Panc1 (cell line): Measurements from ENCODE around the gene GPR148. TPM values are rescaled to one million over a fixed set of nuclear protein-coding genes. Genes with fewer than 3 reads are reported as not detected.

Source experiments
- ATAC-seq: fragments of 200-7000 bp; cut with Tn5 transposase; 2 replicates; pipeline ENCODE4 v1.9.1; 2020; ENCODE audit warnings: mild to moderate bottlenecking, moderate library complexity
- BruUV-seq: library from RNA; stranded (reverse); fragments of 400-500 nt; replicated peaks from 2 replicates; lab custom pipeline; 2021; lab: Mats Ljungman, UMichigan
- CTCF ChIA-PET: fragments of 300-600 bp; sonication (Branson Sonifier 250); formaldehyde crosslinking; loops from one replicate; lab custom pipeline; 2022; ENCODE audit warnings: antibody characterized with exemption; lab: Charles Lee
- POLR2A ChIA-PET: fragments of 300-600 bp; sonication (Branson Sonifier 250); formaldehyde crosslinking; loops from one replicate; lab custom pipeline; 2022; ENCODE audit warnings: antibody characterized with exemption; lab: Charles Lee
- DNase-seq: peaks from one replicate; pipeline ENCODE4 v3.0.0-alpha.2; 2010; ENCODE audit warnings: low read depth, low spot score
- H3K27ac ChIP-seq: 2 replicates; pipeline ENCODE4 v1.5.1; 2011; ENCODE audit warnings: mild to moderate bottlenecking, low read length, inconsistent platforms
- H3K27me3 ChIP-seq: fragments of 200-500 bp; sonication (Bioruptor generic); 2 replicates; pipeline ENCODE4 v1.6.0; 2014; ENCODE audit warnings: low read length, inconsistent platforms; ENCODE audit not compliant: control insufficient read depth, insufficient read depth
- H3K36me3 ChIP-seq: fragments of 200-500 bp; sonication (Bioruptor generic); 2 replicates; pipeline ENCODE4 v1.5.1; 2014; ENCODE audit warnings: inconsistent platforms, mild to moderate bottlenecking, low read length, moderate library complexity; ENCODE audit not compliant: control insufficient read depth, insufficient read depth
- H3K4me1 ChIP-seq: 2 replicates; pipeline ENCODE4 v1.5.1; 2011; ENCODE audit warnings: inconsistent platforms, mild to moderate bottlenecking, low read length, moderate library complexity; ENCODE audit not compliant: control insufficient read depth, insufficient read depth
- H3K4me3 ChIP-seq, 2 experiments: 2 replicates each; pipeline ENCODE4 v1.5.1; 2011 to 2012; ENCODE audit warnings: low read depth in 2 of 2, low read length in 2 of 2, mild to moderate bottlenecking in 2 of 2, inconsistent platforms in 1 of 2, moderate library complexity in 1 of 2
- H3K9me3 ChIP-seq: fragments of 200-500 bp; sonication (Bioruptor generic); 2 replicates; pipeline ENCODE4 v1.5.1; 2014; ENCODE audit warnings: low read depth, mild to moderate bottlenecking, inconsistent platforms, low read length, moderate library complexity; ENCODE audit not compliant: control insufficient read depth, insufficient read depth
- POLR2AphosphoS5 ChIP-seq: IDR thresholded peaks from 2 replicates; pipeline ENCODE4 v1.6.1; 2012; ENCODE audit warnings: mild to moderate bottlenecking, low read depth, low read length, moderate library complexity
- SIN3A ChIP-seq: IDR thresholded peaks from 2 replicates; pipeline ENCODE4 v1.6.1; 2012; ENCODE audit warnings: low read depth, mild to moderate bottlenecking, low read length, moderate library complexity, borderline replicate concordance; ENCODE audit not compliant: insufficient read depth
- TCF7L2 ChIP-seq: IDR thresholded peaks from 2 replicates; pipeline ENCODE4 v1.6.1; 2011; ENCODE audit warnings: mild to moderate bottlenecking, low read depth, low read length, inconsistent platforms
- in situ Hi-C: cut with HindIII; loops from 2 replicates; pipeline ENCODE4 v1.10.0; 2016; ENCODE audit warnings: low sequenced_read_pairs, low pct_unique_long_range_greater_than_20kb
- intact Hi-C: fragments of 100-400 bp; cut with micrococcal nuclease; formaldehyde crosslinking; loops from one replicate; pipeline ENCODE4 v1.10.0; 2022; ENCODE audit not compliant: unreplicated experiment
- total RNA-seq: library from RNA; stranded (reverse); gene quantifications from one replicate; pipeline ENCODE4 v1.2.1, GENCODE V29; 2021; ENCODE audit not compliant: unreplicated experiment
- TF ChIP-seq, protein P1 (sequence below): fragments of 450-650 bp; IDR thresholded peaks from 2 replicates; pipeline ENCODE4 v1.5.1; 2017; ENCODE audit warnings: mild to moderate bottlenecking
- TF ChIP-seq, protein P2 (sequence below), 2 experiments: IDR thresholded peaks; 2 replicates each; pipeline ENCODE4 v1.6.1; 2011 to 2012; ENCODE audit warnings: low read depth in 2 of 2, control low read depth in 1 of 2, low read length in 1 of 2, mild to moderate bottlenecking in 1 of 2, moderate library complexity in 1 of 2; ENCODE audit not compliant: insufficient read depth in 1 of 2

Gene GPR148
- total RNA-seq, 1 experiment from 2014 or later = not detected

DNA sequence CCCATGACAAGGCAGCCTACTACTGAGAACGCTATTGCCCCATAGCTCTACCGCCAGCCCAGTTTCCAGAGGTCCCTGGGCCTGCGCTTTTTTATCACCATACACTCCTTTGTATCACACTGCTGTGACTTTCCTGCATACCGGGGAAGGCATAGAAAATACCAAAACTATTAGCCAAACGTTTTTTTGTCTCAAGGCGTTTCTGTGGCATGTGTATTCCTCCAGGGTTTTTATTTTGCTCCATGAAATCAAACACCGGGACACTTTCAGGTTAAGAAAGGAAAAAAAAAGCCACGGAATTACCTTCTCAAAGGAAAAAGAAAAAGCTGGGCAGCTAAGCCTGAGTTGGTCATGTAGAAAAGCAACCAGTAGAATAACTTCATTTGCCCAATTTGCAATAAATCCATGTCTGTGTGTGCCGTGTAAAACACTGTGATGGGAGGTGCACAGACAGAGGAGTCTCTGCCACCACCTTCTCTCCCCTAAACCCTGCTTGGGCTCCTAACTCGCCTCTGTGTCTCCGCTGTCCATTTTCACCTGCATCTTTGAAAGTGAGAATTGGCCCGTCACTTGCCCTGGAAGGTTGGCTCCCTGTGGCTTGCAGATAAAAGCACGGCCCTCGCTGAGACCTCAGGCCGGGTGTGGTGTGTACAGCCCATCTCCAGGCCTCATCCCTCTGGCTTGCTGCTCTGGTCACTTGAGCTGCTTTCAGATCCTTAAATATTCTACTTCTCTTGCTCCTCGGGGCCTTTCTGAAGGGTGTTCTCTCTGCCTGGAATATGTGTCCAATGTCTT is 28.2 kb downstream of the GPR148 start:
- H3K4me3 ChIP-seq = no peak overlapping the region
- no peaks in the 10 kb centered on the region for H3K9me3 ChIP-seq
- no peaks in the 10 kb centered on the region; the same call in 1 of the 2 replicates for H3K36me3 ChIP-seq
- no peaks in the 10 kb centered on the region for H3K4me1 ChIP-seq
- POLR2A ChIA-PET = no interaction called here
- TF ChIP-seq, protein P1, sequence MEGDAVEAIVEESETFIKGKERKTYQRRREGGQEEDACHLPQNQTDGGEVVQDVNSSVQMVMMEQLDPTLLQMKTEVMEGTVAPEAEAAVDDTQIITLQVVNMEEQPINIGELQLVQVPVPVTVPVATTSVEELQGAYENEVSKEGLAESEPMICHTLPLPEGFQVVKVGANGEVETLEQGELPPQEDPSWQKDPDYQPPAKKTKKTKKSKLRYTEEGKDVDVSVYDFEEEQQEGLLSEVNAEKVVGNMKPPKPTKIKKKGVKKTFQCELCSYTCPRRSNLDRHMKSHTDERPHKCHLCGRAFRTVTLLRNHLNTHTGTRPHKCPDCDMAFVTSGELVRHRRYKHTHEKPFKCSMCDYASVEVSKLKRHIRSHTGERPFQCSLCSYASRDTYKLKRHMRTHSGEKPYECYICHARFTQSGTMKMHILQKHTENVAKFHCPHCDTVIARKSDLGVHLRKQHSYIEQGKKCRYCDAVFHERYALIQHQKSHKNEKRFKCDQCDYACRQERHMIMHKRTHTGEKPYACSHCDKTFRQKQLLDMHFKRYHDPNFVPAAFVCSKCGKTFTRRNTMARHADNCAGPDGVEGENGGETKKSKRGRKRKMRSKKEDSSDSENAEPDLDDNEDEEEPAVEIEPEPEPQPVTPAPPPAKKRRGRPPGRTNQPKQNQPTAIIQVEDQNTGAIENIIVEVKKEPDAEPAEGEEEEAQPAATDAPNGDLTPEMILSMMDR = no peak
- no peak for TF ChIP-seq TCF7L2
- no peak for TF ChIP-seq SIN3A
- no peak for TF ChIP-seq POLR2AphosphoS5
- TF ChIP-seq, protein P2, sequence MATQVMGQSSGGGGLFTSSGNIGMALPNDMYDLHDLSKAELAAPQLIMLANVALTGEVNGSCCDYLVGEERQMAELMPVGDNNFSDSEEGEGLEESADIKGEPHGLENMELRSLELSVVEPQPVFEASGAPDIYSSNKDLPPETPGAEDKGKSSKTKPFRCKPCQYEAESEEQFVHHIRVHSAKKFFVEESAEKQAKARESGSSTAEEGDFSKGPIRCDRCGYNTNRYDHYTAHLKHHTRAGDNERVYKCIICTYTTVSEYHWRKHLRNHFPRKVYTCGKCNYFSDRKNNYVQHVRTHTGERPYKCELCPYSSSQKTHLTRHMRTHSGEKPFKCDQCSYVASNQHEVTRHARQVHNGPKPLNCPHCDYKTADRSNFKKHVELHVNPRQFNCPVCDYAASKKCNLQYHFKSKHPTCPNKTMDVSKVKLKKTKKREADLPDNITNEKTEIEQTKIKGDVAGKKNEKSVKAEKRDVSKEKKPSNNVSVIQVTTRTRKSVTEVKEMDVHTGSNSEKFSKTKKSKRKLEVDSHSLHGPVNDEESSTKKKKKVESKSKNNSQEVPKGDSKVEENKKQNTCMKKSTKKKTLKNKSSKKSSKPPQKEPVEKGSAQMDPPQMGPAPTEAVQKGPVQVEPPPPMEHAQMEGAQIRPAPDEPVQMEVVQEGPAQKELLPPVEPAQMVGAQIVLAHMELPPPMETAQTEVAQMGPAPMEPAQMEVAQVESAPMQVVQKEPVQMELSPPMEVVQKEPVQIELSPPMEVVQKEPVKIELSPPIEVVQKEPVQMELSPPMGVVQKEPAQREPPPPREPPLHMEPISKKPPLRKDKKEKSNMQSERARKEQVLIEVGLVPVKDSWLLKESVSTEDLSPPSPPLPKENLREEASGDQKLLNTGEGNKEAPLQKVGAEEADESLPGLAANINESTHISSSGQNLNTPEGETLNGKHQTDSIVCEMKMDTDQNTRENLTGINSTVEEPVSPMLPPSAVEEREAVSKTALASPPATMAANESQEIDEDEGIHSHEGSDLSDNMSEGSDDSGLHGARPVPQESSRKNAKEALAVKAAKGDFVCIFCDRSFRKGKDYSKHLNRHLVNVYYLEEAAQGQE (IDR thresholded peaks at IDR 0.05; ENCODE audit: insufficient read depth in 1 of 2, low read depth in 2 of 2, low read length in 1 of 2) = no peak
- peaks cover 13% of the 10 kb centered on the region for H3K27me3 ChIP-seq
- no peak for DNase-seq
- no peak overlapping the region for H3K27ac ChIP-seq
- ATAC-seq = no peak
- BruUV-seq = no TSS peak
- CTCF ChIA-PET = no interaction called here
- intact Hi-C loops (no loop called here), in situ Hi-C loops (no loop called here)

DNA sequence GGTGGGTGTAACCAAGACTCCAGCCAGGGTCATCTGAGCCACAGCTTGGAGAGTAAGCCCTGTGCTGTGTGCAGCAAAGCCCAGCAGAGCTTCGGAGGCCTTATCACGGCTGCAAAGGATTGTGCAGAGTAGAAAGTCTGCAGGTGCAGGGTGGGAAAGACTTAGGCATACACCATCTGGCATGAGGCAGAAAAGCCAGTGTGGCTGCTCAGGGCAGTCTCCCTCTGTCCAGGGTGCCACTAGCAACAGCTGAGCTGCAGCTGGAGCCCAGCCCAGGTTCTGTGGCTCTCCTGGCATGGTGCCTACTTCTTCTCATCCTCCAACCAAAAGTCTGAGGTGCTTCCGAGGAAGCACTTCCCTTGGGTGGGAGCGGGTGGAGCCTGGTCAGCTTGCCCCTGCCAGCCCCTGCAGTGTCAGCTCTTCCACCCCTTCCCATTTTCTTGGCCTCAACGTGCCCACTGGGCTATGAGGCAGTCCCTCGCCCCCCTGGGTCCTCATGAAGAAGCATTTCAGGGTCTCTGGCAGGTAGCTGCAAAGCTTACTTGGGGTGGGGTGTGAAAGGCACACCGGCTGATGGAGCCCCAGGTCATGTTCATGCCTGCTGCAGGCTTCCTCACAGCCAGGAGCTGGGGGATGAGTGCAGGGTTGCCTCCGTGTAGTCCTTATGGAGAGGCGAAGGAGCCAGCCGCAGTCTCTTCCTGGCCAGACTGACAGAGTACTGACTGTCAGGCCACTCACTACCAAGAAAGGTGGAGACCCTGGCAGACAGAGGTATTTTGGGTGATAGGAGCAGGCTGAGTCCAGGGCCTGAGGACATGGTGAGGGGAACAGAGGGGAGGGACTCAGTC is 31.3 kb downstream of the GPR148 start:
- no peaks in the 10 kb centered on the region for H3K9me3 ChIP-seq
- in situ Hi-C loops = no loop called here
- peaks cover 10% of the 10 kb centered on the region for H3K27me3 ChIP-seq
- no peaks in the 10 kb centered on the region for H3K4me1 ChIP-seq
- DNase-seq (no peak), ATAC-seq (no peak)
- H3K4me3 ChIP-seq = no peak overlapping the region
- H3K36me3 ChIP-seq = no peaks in the 10 kb centered on the region
- no peak overlapping the region for H3K27ac ChIP-seq
- intact Hi-C loops = no loop called here
- TF ChIP-seq, protein P2 (IDR thresholded peaks at IDR 0.05; ENCODE audit: insufficient read depth in 1 of 2, low read depth in 2 of 2, low read length in 1 of 2) = peak; percentile 27 to 76; a peak in 2 of 4 replicates
- TF ChIP-seq, protein P1 = no peak
- TF ChIP-seq SIN3A = no peak
- ChIA-PET CTCF (no interaction called here), POLR2A (no interaction called here)
- BruUV-seq = no TSS peak
